PFSK-1 (cell line): ENCODE data around the gene SLC51A.

Source experiments
- FOXP2 ChIP-seq: optimal IDR thresholded peaks from 2 replicates; pipeline ENCODE3; 2011; ENCODE audit warnings: borderline replicate concordance, control low read depth, inconsistent platforms; ENCODE audit not compliant: insufficient read depth; ENCODE audit errors: extremely low read length, extremely low read depth
- POLR2AphosphoS5 ChIP-seq: IDR thresholded peaks from 2 replicates; pipeline ENCODE4 v1.6.1; 2012; ENCODE audit warnings: low read depth, mild to moderate bottlenecking, control low read depth, low read length, moderate library complexity
- SIN3A ChIP-seq: IDR thresholded peaks from 2 replicates; pipeline ENCODE4 v1.6.1; 2012; ENCODE audit warnings: mild to moderate bottlenecking, low read length, moderate library complexity, borderline replicate concordance; ENCODE audit not compliant: insufficient read depth
- TAF1 ChIP-seq: IDR thresholded peaks from 2 replicates; pipeline ENCODE4 v1.6.1; 2012; ENCODE audit warnings: low read length, control low read depth, borderline replicate concordance; ENCODE audit not compliant: insufficient read depth
- TF ChIP-seq, protein P1 (sequence below), 2 experiments: IDR thresholded peaks; 2 replicates each; pipeline versions ENCODE4 v1.6.1 to v1.8.0; 2011 to 2012; ENCODE audit warnings: low read depth in 2 of 2, low read length in 2 of 2, control low read depth in 1 of 2, inconsistent platforms in 1 of 2, mild to moderate bottlenecking in 1 of 2, moderate library complexity in 1 of 2; ENCODE audit not compliant: insufficient read depth in 1 of 2

Gene SLC51A

DNA sequence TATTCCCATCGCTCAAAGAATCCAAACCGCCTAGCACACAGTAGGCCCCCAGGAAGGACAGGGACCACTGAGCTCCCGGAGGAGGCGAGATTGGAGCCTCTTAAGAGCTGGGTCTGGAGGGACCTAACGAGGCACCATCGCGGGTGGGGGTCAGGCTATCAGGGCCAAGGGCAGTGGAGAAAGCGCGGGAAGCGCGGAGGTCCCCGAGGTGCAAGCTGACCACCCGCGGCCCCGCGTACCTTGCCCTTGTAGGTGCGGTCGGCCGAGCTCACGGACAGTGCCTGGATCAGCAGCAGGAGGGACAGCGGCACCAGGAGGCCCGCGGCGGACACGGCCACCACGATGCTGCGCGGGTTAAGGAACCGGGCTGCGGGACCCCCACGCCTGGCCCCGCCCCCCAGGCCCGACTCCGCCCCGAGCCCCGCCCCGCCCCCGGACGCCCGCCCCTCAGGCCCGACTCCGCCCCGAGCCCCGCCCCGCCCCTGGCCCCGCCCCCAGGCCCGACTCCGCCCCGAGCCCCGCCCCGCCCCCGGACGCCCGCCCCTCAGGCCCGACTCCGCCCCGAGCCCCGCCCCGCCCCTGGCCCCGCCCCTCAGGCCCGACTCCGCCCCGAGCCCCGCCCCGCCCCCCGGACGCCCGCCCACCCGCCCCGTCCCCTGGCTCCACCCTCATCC lies 9.0 kb upstream of the SLC51A start:
- TF ChIP-seq SIN3A (no peak), TAF1 (no peak), FOXP2 (no peak), POLR2AphosphoS5 (no peak)
- TF ChIP-seq, protein P1, sequence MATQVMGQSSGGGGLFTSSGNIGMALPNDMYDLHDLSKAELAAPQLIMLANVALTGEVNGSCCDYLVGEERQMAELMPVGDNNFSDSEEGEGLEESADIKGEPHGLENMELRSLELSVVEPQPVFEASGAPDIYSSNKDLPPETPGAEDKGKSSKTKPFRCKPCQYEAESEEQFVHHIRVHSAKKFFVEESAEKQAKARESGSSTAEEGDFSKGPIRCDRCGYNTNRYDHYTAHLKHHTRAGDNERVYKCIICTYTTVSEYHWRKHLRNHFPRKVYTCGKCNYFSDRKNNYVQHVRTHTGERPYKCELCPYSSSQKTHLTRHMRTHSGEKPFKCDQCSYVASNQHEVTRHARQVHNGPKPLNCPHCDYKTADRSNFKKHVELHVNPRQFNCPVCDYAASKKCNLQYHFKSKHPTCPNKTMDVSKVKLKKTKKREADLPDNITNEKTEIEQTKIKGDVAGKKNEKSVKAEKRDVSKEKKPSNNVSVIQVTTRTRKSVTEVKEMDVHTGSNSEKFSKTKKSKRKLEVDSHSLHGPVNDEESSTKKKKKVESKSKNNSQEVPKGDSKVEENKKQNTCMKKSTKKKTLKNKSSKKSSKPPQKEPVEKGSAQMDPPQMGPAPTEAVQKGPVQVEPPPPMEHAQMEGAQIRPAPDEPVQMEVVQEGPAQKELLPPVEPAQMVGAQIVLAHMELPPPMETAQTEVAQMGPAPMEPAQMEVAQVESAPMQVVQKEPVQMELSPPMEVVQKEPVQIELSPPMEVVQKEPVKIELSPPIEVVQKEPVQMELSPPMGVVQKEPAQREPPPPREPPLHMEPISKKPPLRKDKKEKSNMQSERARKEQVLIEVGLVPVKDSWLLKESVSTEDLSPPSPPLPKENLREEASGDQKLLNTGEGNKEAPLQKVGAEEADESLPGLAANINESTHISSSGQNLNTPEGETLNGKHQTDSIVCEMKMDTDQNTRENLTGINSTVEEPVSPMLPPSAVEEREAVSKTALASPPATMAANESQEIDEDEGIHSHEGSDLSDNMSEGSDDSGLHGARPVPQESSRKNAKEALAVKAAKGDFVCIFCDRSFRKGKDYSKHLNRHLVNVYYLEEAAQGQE (IDR thresholded peaks at IDR 0.05; ENCODE audit: insufficient read depth in 1 of 2, low read depth in 2 of 2, low read length in 2 of 2): no peak

DNA sequence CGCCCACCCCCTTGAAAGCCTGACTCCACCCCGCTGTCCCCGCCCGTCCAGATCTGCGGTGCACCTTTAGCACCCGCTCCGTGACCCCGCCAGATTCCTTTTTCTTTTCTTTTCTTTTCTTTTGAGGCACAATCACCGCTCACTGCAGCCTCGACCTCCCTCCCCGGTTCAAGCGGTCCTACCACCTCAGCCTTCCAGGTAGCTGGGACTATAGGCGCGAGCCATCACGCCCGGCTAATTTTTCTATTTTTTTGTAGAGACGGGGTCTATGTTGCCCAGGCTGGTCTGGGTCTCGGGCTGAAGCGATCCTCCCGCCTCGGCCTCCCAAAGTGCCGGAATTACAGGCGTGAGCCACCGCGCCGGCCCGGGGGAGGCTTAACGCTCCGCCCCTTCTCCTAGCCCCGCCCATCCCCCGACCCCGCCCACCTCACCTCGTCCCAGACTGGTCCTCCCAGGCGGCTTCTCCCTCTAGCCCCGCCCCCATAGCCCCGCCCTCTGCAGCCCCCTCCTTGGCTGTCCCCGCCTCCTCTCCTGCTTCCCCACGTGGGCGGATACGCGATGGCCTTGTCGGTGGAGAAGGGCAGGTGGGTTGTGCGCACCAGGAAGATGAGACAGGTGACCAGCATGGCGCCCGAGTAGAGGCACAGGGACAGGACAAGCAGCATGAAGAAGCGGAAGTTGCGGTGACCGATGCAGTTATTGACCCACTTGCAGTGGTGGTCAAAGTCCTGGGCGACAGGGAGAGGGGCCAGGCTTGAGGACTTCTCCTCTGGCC lies 8.3 kb upstream of the SLC51A start:
- no peak for TF ChIP-seq TAF1
- TF ChIP-seq POLR2AphosphoS5: no peak
- TF ChIP-seq, protein P1 (IDR thresholded peaks at IDR 0.05; ENCODE audit: insufficient read depth in 1 of 2, low read depth in 2 of 2, low read length in 2 of 2): no peak
- TF ChIP-seq FOXP2: no peak
- no peak for TF ChIP-seq SIN3A

DNA sequence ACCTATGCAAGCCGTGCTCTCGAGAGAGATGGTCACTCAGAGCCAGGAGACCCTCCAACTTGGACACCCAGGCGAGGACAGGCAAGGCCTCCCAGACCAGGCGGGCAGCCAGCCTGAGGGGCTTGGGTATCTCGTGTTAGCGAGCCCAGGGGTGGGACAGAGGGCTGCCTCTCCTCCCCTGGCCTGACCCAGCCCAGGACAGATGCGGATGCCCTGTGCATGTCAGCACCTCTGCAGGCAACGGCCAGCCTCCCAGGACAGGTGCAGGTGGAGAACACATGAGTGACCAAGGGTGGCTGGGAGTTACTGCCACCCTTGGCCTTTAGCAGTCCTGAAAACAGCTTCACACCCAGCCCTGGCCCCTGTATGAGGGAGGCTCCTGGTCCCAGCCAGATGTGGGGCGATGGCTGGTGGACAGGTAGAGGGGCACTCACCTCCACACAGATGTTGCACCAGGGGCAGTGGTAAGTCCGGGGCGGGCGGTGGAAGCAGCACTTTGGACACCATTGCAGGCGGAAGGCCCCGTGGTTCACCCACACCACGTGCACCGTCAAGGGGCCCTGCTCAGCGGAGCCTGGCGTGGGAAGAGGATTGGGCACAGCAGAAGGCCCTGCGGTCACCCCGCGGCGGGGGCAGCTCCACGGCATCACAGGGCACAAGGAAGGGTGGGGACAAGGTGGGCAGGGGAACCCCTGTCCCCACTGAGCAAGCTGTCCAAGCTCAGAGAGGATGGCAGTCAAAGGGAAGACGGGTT lies 7.2 kb upstream of the SLC51A start:
- TF ChIP-seq, protein P1 (IDR thresholded peaks at IDR 0.05; ENCODE audit: insufficient read depth in 1 of 2, low read depth in 2 of 2, low read length in 2 of 2): no peak

DNA sequence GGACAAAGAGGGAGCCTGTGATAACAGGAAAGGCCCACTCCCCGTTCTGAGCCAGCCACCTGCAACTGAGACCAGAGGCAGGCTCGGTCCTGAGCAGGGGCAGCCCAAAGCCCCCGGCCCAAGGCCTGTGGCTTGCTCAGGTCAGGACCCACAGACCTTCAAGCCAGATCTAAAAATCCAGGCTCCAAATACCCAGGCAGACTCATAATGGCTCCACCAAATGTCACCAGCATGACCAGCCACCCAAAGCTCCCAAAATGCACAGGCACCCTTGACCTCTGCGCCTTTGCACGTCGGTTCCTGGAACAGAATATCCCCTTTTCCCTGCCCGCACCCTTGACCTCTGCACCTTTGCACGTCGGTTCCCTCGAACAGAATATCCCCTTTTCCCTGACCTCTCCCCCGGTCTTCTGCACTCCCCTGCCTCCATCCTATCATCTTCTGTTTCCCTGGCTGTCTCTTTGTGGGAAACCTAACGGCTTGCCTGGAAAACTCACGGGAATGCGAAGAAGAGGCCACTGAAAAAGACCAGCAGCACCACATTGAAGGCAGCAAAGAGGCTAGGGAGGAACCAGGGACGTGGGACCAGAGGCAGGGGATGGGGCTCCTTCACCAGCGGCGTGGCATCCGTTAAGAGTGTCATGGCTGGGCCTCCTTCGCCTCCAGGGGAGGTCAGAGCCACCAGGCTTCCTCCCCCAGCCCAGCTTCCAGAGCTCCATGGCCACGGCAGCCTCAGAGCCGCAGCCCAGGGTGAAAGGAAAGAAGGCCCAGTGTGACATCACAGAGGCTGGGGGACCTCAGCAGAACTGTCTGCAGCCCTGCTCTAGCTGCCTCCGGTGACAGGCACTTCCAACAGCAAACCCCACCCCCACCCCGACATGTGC lies 5.4 kb upstream of the SLC51A start, which contains the start of gene ZDHHC19:
Gene ZDHHC19, minus strand, starts transcription at position 728 of the 884 bp plus-strand sequence. Its CDS starts 85 bp downstream, at position 643.
- TF ChIP-seq, protein P1 (IDR thresholded peaks at IDR 0.05; ENCODE audit: insufficient read depth in 1 of 2, low read depth in 2 of 2, low read length in 2 of 2): no peak
- TF ChIP-seq TAF1: no peak
- no peak for TF ChIP-seq FOXP2
- no peak for TF ChIP-seq POLR2AphosphoS5
- TF ChIP-seq SIN3A: no peak
